GM04504 (cell line): ENCODE data around the gene LRRC59.

Experiments
- DNase-seq: peaks from one replicate; pipeline ENCODE4 v3.0.0-alpha.2; 2012; ENCODE audit warnings: low read depth

Gene LRRC59

DNA sequence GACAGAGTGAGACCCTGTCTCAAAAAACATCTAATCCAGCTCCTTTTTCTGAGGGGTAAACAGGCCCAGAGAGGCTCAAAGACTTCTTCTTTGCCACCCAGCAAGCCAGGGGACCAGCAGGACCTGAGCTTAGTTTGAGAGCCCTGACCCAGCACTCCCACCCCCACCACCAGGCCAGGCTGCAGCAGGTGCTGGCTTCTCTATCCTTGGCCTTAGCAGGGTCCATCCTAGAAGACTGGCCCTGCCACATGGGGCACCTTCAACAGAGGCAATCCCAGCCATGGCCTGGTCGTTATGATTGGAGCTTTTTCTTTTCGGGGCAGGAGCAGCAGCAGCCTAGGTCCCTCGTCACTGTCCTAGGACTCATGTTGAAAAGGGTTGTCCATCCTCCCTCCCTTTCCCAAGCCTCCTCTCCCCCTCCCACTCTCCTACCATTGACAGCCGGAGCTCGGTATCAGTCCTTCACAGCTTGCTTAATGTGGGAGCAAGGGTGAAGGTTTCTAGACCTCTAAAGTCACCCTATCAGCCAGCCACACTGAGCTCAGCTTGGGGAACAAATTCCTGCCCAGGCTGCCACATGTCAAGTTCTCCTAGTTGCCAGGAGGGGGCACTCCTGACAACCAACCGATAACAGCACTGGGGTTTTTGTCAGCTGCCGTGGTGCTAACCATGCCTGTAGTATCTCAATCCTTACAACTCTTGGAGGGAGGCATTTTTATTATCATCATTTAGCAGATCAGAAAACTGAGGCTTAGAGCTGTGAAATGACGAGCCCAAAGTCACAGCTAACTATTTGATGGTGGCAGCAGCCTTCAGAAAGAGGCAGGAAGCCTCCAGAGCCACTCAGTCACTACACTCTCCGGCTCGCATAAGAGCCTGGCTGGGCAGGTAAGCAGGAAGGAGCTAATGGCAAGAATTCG lies 35.5 kb downstream of the LRRC59 start:
- DNase-seq = peak; percentile 32

GRCh38 chr17:50360486-50361115 lies 36.7 kb downstream of the LRRC59 start:
- DNase-seq = no peak

DNA sequence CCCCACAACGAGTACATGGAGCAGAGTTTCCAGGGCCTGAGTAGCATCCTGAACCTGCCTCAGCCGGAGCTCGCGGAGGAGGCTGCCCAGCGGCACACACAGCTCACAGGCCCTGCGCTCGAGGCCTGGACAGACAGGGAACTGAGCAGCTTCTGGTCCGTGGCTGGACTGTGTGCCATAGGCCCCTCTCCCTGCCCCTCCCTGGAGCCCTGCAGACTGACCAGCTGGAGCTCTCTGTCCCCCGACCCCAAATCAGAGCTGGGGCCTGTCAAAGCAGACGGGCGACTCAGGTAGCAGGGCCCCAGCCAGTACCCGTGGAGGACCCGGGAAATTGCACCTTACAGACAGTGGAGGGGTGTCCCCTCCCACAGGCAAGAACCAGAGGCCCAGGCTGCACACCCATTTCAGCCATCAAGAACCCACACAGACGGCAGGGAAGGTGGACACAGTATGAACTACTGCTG lies 37.3 kb downstream of the LRRC59 start:
- DNase-seq = no peak

- DNase-seq = no peak
Measured at GRCh38 chr17:50359005-50359699, 38.2 kb downstream of the LRRC59 start.

- DNase-seq = no peak
Measured at GRCh38 chr17:50358177-50358576, 39.1 kb downstream of the LRRC59 start.

- no peak for DNase-seq
Measured at GRCh38 chr17:50356892-50357510, 40.3 kb downstream of the LRRC59 start.

DNA sequence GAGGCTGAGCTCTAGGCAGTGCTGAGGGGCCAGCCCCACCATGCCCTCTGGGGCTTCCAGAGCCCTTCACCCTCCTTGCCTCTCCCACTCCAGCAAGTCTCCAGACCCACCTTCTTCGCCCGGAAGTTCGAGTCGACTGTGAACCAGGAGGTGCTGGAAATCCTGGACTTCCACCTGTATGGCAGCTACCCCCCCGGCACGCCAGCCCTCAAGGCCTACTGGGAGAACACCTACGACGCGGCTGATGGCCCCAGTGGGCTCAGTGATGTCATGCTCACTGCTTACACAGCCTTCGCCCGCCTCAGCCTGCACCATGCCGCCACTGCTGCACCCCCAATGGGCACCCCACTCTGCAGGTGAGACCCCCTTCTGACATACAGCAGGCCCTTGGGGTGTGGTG lies 40.9 kb downstream of the LRRC59 start:
- DNase-seq = no peak

DNA sequence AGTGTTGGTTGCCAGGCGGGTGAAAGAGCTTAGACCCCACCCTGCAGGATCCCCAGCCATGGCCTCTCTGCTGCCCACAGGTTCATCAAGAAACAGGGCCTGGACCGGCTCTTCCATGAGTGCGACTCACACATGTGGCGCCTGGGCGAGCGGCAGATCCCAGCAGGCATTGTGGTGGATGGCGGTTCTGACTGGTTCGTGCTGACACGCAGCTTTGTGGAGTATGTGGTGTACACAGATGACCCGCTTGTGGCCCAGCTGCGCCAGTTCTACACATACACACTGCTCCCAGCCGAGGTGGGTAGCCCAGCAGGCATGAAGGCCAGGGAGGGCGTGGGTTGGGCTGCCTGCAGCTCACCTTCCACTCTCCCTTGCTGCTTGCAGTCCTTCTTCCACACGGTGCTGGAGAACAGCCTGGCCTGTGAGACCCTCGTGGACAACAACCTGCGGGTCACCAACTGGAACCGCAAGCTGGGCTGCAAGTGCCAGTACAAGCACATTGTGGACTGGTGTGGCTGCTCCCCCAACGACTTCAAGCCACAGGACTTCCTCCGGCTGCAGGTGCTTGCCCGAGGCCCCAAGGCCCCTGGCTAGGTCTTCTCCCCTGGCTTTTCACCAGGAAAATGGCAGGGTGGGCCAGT lies 41.5 kb downstream of the LRRC59 start:
- no peak for DNase-seq

DNA sequence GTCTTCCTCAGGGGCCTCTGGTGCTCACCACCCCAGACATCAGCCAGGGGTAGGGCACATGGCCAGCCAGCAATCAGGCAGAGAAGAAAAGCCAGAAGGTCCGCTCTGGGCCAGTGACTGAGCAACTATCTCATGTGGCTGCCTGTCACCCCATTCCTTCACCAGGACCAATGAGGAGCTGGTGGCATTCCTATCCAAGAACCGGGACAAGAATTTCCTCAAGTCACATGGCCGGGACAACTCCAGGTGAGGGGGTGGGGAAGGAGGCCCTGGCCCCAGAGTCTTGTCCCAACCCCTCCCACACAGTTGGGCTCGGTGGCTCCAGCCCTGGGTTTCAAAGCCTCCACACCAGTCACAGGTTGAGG lies 42.0 kb downstream of the LRRC59 start:
- DNase-seq = no peak

GRCh38 chr17:50354776-50355175 lies 42.5 kb downstream of the LRRC59 start:
- DNase-seq = no peak

- no peak for DNase-seq
Measured at GRCh38 chr17:50354198-50354597, 43.1 kb downstream of the LRRC59 start.

GRCh38 chr17:50353600-50354195 lies 43.6 kb downstream of the LRRC59 start:
- DNase-seq = no peak

GRCh38 chr17:50352693-50353599 lies 44.4 kb downstream of the LRRC59 start:
- DNase-seq = no peak

DNA sequence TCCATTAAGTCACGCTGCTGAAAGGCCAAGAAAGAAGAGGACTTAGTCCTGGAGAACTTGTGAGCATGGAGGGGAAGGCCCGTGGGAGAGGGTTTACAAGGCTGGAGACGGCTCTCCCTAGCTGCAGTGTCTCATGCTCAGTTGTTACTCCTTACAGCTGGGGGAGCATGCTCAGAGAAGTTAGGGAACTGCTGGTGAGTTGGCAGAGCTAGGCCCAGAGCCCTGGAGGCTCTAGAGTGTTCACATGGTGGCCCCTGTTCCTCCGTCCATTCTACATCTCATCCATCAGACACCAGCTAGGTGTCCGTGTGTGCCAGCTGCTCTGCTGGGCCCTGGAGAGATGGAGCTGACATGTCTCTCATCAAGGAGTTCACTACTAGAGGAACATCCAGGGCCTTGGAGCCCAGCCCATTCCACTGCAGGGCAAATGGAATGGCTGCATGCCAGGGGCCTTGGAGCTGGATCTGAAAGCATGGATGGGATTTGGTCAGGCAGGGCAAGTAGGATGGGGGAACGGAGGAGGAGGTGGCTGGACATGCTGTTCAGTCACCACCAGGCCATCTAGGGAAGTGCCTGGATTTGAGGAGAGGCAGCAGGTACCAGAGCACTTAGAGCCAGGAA lies 45.1 kb downstream of the LRRC59 start:
- no peak for DNase-seq

- no peak for DNase-seq
Measured at GRCh38 chr17:50350733-50351132, 46.6 kb downstream of the LRRC59 start.

GRCh38 chr17:50349243-50349600 lies 48.1 kb downstream of the LRRC59 start:
- no peak for DNase-seq

DNA sequence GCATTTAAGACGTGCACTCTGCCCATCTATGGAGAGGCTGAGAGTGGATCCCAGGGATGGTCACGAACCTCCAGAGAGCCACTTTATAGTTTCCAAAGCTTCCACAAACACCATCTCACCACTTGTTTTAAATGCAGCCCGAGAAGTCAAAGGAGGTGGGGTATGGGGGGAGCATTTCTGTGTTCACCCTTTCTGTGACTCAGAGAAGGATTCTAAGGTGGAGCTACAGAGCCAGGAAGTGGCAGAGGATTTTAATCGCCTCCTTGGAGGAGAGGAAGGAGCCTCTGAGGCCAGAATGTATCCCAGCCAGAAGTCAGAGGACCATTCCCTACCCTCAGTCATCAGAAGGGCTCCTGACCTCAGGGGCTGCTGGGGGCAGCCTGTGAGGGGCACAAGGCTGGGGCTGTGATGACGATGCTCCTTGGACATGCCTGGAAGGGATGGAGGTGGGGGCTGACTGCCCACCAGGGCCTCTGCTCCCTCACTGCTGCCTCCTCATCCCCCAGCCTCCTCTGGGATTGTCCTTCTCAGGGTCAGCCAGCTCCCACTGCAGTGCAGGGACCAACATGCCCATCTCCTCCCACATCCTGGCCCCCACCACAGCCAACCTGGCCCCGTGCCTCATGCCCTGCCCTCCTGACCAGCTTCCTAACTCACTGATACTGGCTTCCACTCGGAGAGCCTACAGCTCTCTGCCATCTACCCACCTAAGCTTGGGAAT lies 48.6 kb downstream of the LRRC59 start:
- no peak for DNase-seq

- no peak for DNase-seq
Measured at GRCh38 chr17:50347894-50348291, 49.4 kb downstream of the LRRC59 start.
